K562 (cell line): ENCODE data around the gene ASPA.

Experiments used
- ATF3 ChIP-seq, 2 experiments: fragments of 450-650 bp in 1 of 2; sonication (generic) in 1 of 2; formaldehyde crosslinking in 1 of 2; IDR thresholded peaks in 1 of 2; conservative IDR thresholded peaks in 1 of 2; 2 replicates each; pipeline versions ENCODE4 v1.6.1 to v1.8.1; 2016 to 2023; ENCODE audit warnings: mild to moderate bottlenecking in 2 of 2, moderate library complexity in 2 of 2, inconsistent platforms in 1 of 2, missing genetic modification reagents in 1 of 2
- POLR2A ChIP-seq: fragments of 450-650 bp; conservative IDR thresholded peaks from 2 replicates; pipeline ENCODE4 v1.6.1; 2016
- POLR2AphosphoS5 ChIP-seq: IDR thresholded peaks from 2 replicates; pipeline ENCODE4 v1.6.1; 2011; ENCODE audit warnings: mild to moderate bottlenecking, low read depth, low read length, moderate library complexity; ENCODE audit not compliant: control insufficient read depth, insufficient read depth
- REST ChIP-seq, 2 experiments: fragments of 450-650 bp; formaldehyde crosslinking in 1 of 2; IDR thresholded peaks; 2 replicates each; pipeline versions ENCODE4 v1.4.0 to v1.6.1; 2014 to 2020; ENCODE audit warnings: mild to moderate bottlenecking in 2 of 2, borderline replicate concordance in 1 of 2, low read depth in 1 of 2
- TARDBP ChIP-seq: fragments of 450-650 bp; IDR thresholded peaks from 2 replicates; pipeline ENCODE4 v1.6.1; 2016
- USF2 ChIP-seq: sonication (generic); formaldehyde crosslinking; IDR thresholded peaks from 2 replicates; pipeline ENCODE4 v1.5.0; 2020; ENCODE audit warnings: missing genetic modification reagents

GRCh38 chr17:3433741-3434140, 42.1 kb upstream of the ASPA start, which contains the start of gene OR1E2:
- no peak for TF ChIP-seq USF2 (CRISPR knock-in tag)
- TF ChIP-seq ATF3 (IDR thresholded peaks at IDR 0.05) = no peak
- TF ChIP-seq ATF3 (CRISPR knock-in tag; conservative IDR thresholded peaks at IDR 0.05) = no peak
- no peak for TF ChIP-seq TARDBP
- no peak for TF ChIP-seq POLR2A
- TF ChIP-seq REST (IDR thresholded peaks at IDR 0.05; ENCODE audit: borderline replicate concordance) = no peak
- TF ChIP-seq REST (CRISPR knock-in tag; IDR thresholded peaks at IDR 0.05; ENCODE audit: low read depth) = no peak
- TF ChIP-seq POLR2AphosphoS5 = no peak
